HEK293 (cell line): Measurements from ENCODE around the gene CHCHD10.

Source experiments
- CTCF ChIA-PET: fragments of 350-600 bp; formaldehyde crosslinking; extraction: SDS; loops from one replicate; lab custom pipeline; 2021; ENCODE audit warnings: antibody characterized with exemption; lab: Yijun Ruan, JAX
- POLR2A ChIA-PET: fragments of 300-600 bp; formaldehyde crosslinking; extraction: SDS; loops from one replicate; lab custom pipeline; 2020; ENCODE audit warnings: antibody characterized with exemption, inconsistent platforms; lab: Yijun Ruan, JAX
- H3K27ac ChIP-seq: fragments of 200-500 bp; sonication (Bioruptor generic); 2 replicates; pipeline ENCODE4 v1.5.1; 2014; ENCODE audit warnings: low read depth, low read length, control low read depth, inconsistent platforms; ENCODE audit errors: extremely low read depth
- H3K36me3 ChIP-seq, 2 experiments: fragments of 200-500 bp in 1 of 2; sonication (Bioruptor generic) in 1 of 2; 1 replicate in 1 of 2; 2 replicates in 1 of 2; pipeline ENCODE4 v1.5.1; 2014 to 2017; ENCODE audit warnings: inconsistent platforms in 2 of 2, low read length in 2 of 2; ENCODE audit not compliant: control insufficient read depth in 2 of 2, insufficient read depth in 1 of 2
- H3K4me1 ChIP-seq: fragments of 200-500 bp; sonication (Bioruptor generic); 2 replicates; pipeline ENCODE4 v1.5.1; 2014; ENCODE audit warnings: mild to moderate bottlenecking, low read length, inconsistent platforms; ENCODE audit not compliant: control insufficient read depth, insufficient read depth
- H3K4me3 ChIP-seq: 2 replicates; pipeline ENCODE4 v1.5.1; 2011; ENCODE audit warnings: low read depth, mild to moderate bottlenecking, control low read depth, low read length, moderate library complexity
- H3K9me3 ChIP-seq: fragments of 200-500 bp; sonication (Bioruptor generic); 2 replicates; pipeline ENCODE4 v1.5.1; 2014; ENCODE audit warnings: low read depth, low read length, inconsistent platforms; ENCODE audit not compliant: control insufficient read depth, insufficient read depth
- BCL11A ChIP-seq: fragments of 450-650 bp; formaldehyde crosslinking; IDR thresholded peaks from 2 replicates; pipeline ENCODE4 v1.5.1; 2016; ENCODE audit warnings: low read depth, missing biosample characterization, missing genetic modification characterization
- OVOL3 ChIP-seq: fragments of 450-650 bp; formaldehyde crosslinking; IDR thresholded peaks from 2 replicates; pipeline ENCODE4 v1.5.1; 2016; ENCODE audit warnings: missing biosample characterization, missing genetic modification characterization
- TCF7L2 ChIP-seq: IDR thresholded peaks from 2 replicates; pipeline ENCODE4 v1.6.1; 2011; ENCODE audit warnings: low read depth, mild to moderate bottlenecking, inconsistent platforms, low read length, moderate library complexity, borderline replicate concordance
- TRIM28 ChIP-seq: IDR thresholded peaks from 2 replicates; pipeline ENCODE4 v1.6.1; 2011; ENCODE audit warnings: low read length, control low read depth, borderline replicate concordance
- ZBTB21 ChIP-seq: fragments of 450-650 bp; formaldehyde crosslinking; IDR thresholded peaks from 2 replicates; pipeline ENCODE4 v1.5.1; 2017; ENCODE audit warnings: missing biosample characterization, missing genetic modification characterization
- ZNF114 ChIP-seq: fragments of 450-650 bp; formaldehyde crosslinking; IDR thresholded peaks from 2 replicates; pipeline ENCODE4 v1.5.0; 2017; ENCODE audit warnings: missing biosample characterization, missing genetic modification characterization
- ZNF138 ChIP-seq: fragments of 450-650 bp; formaldehyde crosslinking; IDR thresholded peaks from 2 replicates; pipeline ENCODE4 v1.5.1; 2016; ENCODE audit warnings: missing biosample characterization, missing genetic modification characterization, borderline replicate concordance
- ZNF2 ChIP-seq: fragments of 450-650 bp; formaldehyde crosslinking; IDR thresholded peaks from 2 replicates; pipeline ENCODE4 v1.5.1; 2016; ENCODE audit warnings: missing biosample characterization, missing genetic modification characterization
- ZNF266 ChIP-seq: fragments of 450-650 bp; formaldehyde crosslinking; IDR thresholded peaks from 2 replicates; pipeline ENCODE4 v1.5.1; 2016; ENCODE audit warnings: missing biosample characterization, missing genetic modification characterization, low read depth
- ZNF280D ChIP-seq: fragments of 450-650 bp; formaldehyde crosslinking; IDR thresholded peaks from 2 replicates; pipeline ENCODE4 v1.5.1; 2016; ENCODE audit warnings: missing biosample characterization, missing genetic modification characterization
- ZNF37A ChIP-seq: fragments of 450-650 bp; IDR thresholded peaks from 2 replicates; pipeline ENCODE4 v1.5.1; 2018; ENCODE audit warnings: missing biosample characterization, missing genetic modification characterization
- ZNF394 ChIP-seq: fragments of 450-650 bp; formaldehyde crosslinking; IDR thresholded peaks from 2 replicates; pipeline ENCODE4 v1.5.1; 2016; ENCODE audit warnings: missing biosample characterization, missing genetic modification characterization, mild to moderate bottlenecking, moderate library complexity, borderline replicate concordance
- ZNF510 ChIP-seq: fragments of 450-650 bp; formaldehyde crosslinking; IDR thresholded peaks from 2 replicates; pipeline ENCODE4 v1.5.1; 2018; ENCODE audit warnings: mild to moderate bottlenecking, missing genetic modification characterization, missing biosample characterization; ENCODE audit not compliant: insufficient replicate concordance
- ZNF521 ChIP-seq: fragments of 450-650 bp; formaldehyde crosslinking; IDR thresholded peaks from 2 replicates; pipeline ENCODE4 v1.5.1; 2017; ENCODE audit warnings: missing biosample characterization, mild to moderate bottlenecking, missing genetic modification characterization
- ZNF544 ChIP-seq: fragments of 450-650 bp; formaldehyde crosslinking; IDR thresholded peaks from 2 replicates; pipeline ENCODE4 v1.5.0; 2017; ENCODE audit warnings: missing biosample characterization, missing genetic modification characterization
- ZNF548 ChIP-seq: fragments of 450-650 bp; formaldehyde crosslinking; IDR thresholded peaks from 2 replicates; pipeline ENCODE4 v1.5.1; 2016; ENCODE audit warnings: missing biosample characterization, missing genetic modification characterization
- ZNF549 ChIP-seq: fragments of 450-650 bp; IDR thresholded peaks from 2 replicates; pipeline ENCODE4 v1.5.1; 2018; ENCODE audit warnings: missing biosample characterization, missing genetic modification characterization, mild to moderate bottlenecking, inconsistent platforms, moderate library complexity
- ZNF596 ChIP-seq: fragments of 450-650 bp; IDR thresholded peaks from 2 replicates; pipeline ENCODE4 v1.5.0; 2018; ENCODE audit warnings: missing biosample characterization, mild to moderate bottlenecking, missing genetic modification characterization, moderate library complexity
- ZNF76 ChIP-seq: fragments of 450-650 bp; formaldehyde crosslinking; IDR thresholded peaks from 2 replicates; pipeline ENCODE4; 2016; ENCODE audit warnings: low read depth, missing biosample characterization, missing genetic modification characterization, borderline replicate concordance
- ZNF791 ChIP-seq: fragments of 450-650 bp; formaldehyde crosslinking; IDR thresholded peaks from 2 replicates; pipeline ENCODE4 v1.5.1; 2016; ENCODE audit warnings: missing biosample characterization, missing genetic modification characterization
- TF ChIP-seq, protein P1 (sequence below): fragments of 450-650 bp; formaldehyde crosslinking; IDR thresholded peaks from 2 replicates; pipeline ENCODE4; 2016; ENCODE audit warnings: missing biosample characterization, missing genetic modification characterization
- TF ChIP-seq, protein P2 (sequence below): fragments of 450-650 bp; formaldehyde crosslinking; IDR thresholded peaks from 2 replicates; pipeline ENCODE4 v1.5.1; 2016; ENCODE audit warnings: missing biosample characterization, missing genetic modification characterization
- TF ChIP-seq, protein P3 (sequence below): fragments of 450-650 bp; formaldehyde crosslinking; IDR thresholded peaks from 2 replicates; pipeline ENCODE4 v1.5.1; 2016; ENCODE audit warnings: missing biosample characterization, missing genetic modification characterization, low read depth

CHCHD10 gene

DNA sequence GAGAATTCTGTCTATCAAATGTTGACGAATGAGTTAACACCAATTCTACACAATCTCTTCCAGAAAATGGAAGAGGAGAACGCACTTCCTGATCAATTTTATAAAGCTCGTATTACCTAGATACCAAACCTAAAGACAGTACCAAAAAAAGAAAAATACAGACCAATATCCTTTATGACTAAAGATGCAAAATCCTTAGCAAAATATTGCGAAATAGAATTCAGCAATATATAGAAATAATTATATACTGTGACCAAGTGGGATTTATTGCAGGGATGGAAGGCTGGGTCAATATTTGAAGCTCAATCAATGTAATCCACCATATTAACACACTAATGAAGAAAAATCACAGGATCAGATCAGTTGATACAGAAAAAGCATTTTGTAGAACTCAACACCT is 44.6 kb upstream of the CHCHD10 start (continued):
- TF ChIP-seq ZNF37A (tag by site-specific recombination) (no peak), ZNF394 (tag by site-specific recombination) (no peak)

DNA sequence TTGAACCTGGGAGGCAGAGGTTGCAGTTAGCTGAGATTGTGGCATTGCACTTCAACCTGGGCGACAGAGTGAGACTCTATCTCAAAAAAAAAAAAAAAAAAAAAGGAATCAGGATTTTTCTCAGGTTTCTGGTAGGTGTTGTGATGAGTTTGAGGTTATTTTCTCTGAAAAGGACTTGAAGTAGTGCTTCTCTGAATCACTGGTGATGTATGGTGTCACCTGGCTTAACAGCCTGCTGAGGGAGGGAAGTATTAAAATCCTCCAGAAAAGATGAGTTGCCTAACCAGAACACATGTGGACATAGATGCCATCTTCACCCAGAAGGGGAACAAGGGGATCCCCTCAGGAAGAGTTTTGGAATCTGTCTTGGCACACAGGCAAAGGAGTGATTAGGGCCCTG is 39.1 kb upstream of the CHCHD10 start:
- peaks cover 41 to 70% of the 10 kb centered on the region in 2 experiments for H3K36me3 ChIP-seq
- no peaks in the 10 kb centered on the region for H3K4me1 ChIP-seq
- H3K9me3 ChIP-seq, result no peaks in the 10 kb centered on the region
- POLR2A ChIA-PET, result no interaction called here
- no peak overlapping the region for H3K4me3 ChIP-seq
- CTCF ChIA-PET, result no interaction called here
- no peak overlapping the region for H3K27ac ChIP-seq
- TF ChIP-seq ZNF510 (tag by site-specific recombination) (no peak), ZNF549 (tag by site-specific recombination) (no peak), ZNF76 (tag by site-specific recombination) (no peak), ZNF2 (no peak), OVOL3 (tag by site-specific recombination) (no peak), ZNF280D (tag by site-specific recombination) (no peak), ZNF544 (tag by site-specific recombination) (no peak), ZNF548 (tag by site-specific recombination) (no peak)
- TF ChIP-seq, protein P1, sequence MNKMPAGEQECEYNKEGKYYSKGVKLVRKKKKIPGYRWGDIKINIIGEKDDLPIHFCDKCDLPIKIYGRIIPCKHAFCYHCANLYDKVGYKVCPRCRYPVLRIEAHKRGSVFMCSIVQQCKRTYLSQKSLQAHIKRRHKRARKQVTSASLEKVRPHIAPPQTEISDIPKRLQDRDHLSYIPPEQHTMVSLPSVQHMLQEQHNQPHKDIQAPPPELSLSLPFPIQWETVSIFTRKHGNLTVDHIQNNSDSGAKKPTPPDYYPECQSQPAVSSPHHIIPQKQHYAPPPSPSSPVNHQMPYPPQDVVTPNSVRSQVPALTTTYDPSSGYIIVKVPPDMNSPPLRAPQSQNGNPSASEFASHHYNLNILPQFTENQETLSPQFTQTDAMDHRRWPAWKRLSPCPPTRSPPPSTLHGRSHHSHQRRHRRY (tag by site-specific recombination), result no peak
- TF ChIP-seq, protein P2, sequence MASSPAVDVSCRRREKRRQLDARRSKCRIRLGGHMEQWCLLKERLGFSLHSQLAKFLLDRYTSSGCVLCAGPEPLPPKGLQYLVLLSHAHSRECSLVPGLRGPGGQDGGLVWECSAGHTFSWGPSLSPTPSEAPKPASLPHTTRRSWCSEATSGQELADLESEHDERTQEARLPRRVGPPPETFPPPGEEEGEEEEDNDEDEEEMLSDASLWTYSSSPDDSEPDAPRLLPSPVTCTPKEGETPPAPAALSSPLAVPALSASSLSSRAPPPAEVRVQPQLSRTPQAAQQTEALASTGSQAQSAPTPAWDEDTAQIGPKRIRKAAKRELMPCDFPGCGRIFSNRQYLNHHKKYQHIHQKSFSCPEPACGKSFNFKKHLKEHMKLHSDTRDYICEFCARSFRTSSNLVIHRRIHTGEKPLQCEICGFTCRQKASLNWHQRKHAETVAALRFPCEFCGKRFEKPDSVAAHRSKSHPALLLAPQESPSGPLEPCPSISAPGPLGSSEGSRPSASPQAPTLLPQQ (tag by site-specific recombination), result no peak

- Histone ChIP-seq H3K36me3 (peaks cover 39 to 77% of the 10 kb centered on the region in 2 experiments), H3K27ac (no peak overlapping the region), H3K9me3 (no peaks in the 10 kb centered on the region), H3K4me1 (no peaks in the 10 kb centered on the region), H3K4me3 (no peak overlapping the region)
- CTCF ChIA-PET, result no interaction called here
- POLR2A ChIA-PET, result no interaction called here
- TF ChIP-seq TCF7L2 (no peak), BCL11A (tag by site-specific recombination) (no peak), ZNF138 (tag by site-specific recombination) (no peak), ZNF266 (tag by site-specific recombination) (no peak), ZNF548 (tag by site-specific recombination) (no peak), ZNF114 (tag by site-specific recombination) (no peak), TRIM28 (no peak), ZNF521 (tag by site-specific recombination) (no peak), ZNF791 (tag by site-specific recombination) (no peak), ZBTB21 (tag by site-specific recombination) (no peak), ZNF596 (tag by site-specific recombination) (no peak)
- TF ChIP-seq, protein P3, sequence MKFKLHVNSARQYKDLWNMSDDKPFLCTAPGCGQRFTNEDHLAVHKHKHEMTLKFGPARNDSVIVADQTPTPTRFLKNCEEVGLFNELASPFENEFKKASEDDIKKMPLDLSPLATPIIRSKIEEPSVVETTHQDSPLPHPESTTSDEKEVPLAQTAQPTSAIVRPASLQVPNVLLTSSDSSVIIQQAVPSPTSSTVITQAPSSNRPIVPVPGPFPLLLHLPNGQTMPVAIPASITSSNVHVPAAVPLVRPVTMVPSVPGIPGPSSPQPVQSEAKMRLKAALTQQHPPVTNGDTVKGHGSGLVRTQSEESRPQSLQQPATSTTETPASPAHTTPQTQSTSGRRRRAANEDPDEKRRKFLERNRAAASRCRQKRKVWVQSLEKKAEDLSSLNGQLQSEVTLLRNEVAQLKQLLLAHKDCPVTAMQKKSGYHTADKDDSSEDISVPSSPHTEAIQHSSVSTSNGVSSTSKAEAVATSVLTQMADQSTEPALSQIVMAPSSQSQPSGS (tag by site-specific recombination), result no peak
Observed at GRCh38 chr22:23804781-23805291, 37.1 kb upstream of the CHCHD10 start.
